HG03025 (cell line): ENCODE measurements around the gene HDAC9.

Experiments
- ATAC-seq: cut with Tn5 transposase; IDR thresholded peaks from one replicate; pipeline ENCODE4 v1.9.1; 2021; ENCODE audit warnings: mild to moderate bottlenecking, moderate library complexity; ENCODE audit not compliant: unreplicated experiment, low FRiP score

Gene HDAC9

DNA sequence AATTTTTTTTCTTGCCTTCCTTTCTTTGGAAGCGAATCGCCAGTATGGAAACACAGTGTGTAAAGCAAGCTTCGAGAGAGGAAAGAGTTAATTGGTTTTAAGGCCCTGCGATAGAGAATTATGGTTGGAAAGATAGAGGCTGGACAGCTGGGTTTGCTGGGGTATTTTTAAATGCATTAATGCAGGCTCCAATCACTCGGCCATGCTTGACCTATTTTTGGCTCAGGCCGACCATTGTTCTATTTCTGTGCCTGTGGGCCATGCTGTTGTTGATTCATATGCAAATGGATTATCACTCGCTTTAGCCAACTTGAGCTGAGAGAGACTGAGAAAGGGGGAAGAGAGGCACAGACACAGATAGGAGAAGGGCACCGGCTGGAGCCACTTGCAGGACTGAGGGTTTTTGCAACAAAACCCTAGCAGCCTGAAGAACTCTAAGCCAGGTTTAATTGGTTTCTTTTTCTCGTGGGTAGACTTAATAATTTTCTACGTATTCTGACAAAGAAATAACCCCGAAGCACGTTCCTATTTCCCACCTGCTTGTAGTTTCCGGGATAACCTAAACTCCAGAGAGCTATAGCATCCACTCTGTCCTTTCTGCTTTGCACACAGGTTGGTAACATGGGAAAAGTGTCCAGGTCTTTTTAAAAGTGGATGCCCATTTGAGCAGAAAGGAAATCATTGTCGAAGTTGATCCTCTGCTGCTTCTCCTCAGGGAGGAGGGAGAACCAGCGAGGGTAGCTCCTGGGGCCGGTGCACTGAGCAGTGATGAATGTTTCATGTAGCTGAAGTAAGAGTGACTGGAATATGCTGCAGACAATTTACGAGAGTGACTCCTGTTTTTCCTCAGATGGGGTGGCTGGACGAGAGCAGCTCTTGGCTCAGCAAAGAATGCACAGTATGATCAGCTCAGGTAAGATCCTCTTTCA is at the start of gene HDAC9:
HDAC9 (plus strand) TSS at position 338 of the 929 bp plus-strand sequence; CDS start at position 892, 554 bp downstream.
- ATAC-seq = peak; percentile 81

DNA sequence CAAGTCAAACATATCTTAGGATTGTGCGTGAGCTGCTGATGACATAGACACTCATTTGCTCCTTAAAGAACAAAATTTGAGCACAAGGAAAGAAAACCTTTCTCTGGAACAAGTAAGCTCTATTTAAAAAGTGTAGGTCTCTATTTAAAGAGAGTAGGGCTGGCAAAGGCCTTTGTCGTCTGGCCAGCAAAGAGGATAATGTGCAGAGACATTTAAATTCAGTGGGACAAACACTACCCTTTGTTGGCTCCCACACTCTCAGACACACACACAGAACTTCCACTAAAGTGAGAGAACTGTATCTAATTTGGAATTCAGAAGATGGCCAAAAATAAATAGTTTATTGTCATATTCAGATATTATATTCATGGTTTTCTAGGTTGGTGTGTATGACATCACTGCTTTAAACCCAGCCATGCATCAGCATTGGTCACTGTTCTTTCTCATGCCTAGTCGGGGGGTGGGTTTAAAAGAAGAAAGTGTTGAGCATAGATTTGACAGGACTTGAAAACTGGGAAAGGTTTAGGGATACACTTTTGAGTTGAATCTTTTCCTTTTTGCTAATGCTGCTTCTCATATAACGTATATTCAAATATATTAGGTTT is 49.5 kb upstream of the HDAC9 start:
- no peak for ATAC-seq

DNA sequence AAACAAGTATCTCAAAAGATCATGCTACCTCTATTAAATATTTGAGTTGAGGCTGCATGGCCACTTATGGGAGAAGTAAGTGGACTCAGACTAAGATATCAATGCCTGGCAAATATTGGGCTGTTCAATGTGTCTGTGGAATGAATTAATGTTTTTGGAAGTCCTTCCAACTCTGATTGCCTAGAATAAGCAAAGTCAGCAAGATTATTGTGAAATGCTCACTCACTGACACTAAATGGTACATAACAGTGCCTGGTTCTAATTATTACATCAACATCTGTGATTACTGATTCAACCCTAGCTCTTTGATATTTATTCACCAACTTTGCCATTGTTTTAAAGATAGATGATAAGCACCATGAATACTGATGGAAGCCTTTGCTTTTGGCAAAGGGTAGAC is 45.5 kb upstream of the HDAC9 start:
- no peak for ATAC-seq

DNA sequence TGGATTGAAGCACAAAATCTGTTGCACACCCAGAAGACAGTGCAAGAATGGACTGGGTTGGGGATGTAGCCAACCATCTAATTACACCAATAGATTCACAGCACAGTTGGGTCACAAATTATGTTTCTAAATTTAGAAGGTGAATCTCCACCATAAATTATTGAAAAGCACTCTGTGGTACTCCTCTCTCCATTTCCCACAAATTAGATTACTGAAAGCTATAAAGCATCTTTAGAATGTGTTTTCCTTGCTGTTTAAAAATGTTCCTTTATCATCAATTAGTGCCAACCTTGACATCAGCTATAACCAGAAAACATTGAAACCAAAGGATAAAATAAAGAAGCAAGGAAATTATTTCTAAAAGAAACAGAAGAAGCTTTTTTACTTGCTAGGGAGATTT is 39.9 kb upstream of the HDAC9 start:
- no peak for ATAC-seq

DNA sequence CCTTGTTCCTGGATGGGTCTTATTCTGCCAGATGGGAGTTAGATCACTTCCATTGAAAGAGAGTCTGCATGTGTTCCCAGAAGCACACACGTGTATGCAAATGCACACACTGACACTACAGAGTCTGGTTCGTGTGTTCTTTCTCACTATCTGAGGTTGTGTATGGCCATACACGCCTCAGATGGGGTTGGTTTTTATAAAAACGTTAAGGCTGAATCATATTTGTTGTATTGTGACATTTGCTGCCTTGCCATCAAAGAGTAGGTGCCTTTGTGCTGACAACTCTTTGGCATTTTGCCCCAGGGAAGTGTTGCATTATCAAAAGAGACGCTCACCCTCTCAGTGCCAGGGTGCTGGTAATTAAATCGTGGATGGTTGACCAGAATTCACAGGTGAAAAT is 37.7 kb upstream of the HDAC9 start:
- no peak for ATAC-seq

DNA sequence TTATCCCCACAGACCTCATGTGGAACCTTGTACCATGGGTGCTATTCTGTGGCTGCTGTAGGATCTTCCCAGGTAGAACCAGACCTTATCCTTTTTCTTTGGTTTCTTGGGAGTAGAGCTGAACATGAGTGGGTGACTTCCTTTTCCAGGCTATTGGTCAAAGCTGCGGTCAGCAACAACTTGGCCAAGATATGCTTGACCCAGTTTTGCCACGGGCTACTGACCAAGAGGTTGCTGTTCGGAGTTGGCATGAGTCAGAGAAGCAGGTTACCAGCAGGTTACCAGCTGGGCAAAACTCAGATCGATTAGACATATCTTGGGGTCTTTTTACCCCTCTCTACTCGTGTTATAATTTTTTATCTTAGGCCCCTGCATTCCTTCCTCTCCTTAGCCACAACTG is 36.7 kb upstream of the HDAC9 start:
- no peak for ATAC-seq

DNA sequence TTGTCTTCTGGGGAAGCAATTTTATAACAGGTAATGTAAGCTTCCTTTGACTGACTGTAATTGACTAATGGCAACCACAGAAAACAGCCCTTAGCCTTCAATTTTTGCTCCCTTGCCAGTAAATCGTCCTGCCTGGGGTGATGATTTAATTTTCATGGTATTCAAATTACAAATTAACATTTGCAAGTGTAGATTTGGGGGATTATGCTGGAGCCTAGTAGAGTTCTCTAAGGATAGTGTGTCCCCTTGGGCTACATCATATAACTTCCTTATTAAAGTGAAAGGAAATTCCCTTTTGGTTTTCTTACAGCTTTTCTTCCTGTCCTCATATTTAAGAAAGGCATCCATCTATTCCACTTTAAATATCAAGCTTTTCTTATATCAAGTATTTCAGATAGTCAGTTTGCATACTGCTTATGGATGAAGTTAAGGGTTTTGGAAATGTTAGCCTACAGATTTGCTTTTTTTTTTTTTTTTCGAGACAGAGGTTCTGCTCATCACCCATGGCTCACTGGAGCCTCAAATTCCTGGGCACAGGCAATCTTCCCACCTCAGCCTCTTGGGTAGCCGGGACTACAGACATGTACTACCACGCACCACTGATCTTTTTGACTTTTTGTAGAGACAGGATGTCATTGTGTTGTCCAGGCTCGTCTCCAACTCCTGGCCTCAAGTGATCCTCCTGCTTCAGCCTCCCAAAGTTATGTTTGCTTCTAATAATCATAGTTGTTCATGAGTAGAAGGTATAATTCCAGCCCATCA is 35.9 kb upstream of the HDAC9 start:
- no peak for ATAC-seq

DNA sequence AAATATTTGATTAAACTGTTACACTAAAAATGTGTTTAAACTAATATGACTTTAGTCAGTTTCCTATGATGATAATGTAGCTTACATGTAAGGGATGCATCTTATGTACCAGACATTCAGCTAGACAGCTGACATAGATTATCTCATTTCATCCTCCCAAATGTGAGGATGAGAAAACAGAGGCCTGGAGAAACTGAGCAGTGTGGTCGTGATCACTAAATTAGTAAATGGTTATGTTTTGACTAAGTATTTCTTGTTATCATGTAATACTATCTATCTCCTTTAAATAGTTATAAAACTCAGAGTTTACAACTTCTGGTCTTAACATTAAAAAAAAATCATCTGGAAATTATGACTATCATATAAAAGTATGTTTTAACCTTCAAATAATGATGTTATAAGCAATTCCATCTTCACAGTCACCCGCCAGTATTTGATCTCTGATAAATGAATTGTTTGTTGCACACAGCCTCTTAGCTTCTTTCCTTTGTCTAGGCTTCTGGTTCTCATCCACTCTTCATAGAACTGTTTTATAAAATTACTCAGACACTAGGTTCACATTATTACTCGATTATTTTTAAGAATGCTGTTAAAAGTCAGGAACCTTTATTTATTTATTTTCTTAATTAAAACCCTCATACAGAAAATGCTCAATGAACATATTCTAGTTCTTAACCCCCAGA is 33.6 kb upstream of the HDAC9 start:
- no peak for ATAC-seq

DNA sequence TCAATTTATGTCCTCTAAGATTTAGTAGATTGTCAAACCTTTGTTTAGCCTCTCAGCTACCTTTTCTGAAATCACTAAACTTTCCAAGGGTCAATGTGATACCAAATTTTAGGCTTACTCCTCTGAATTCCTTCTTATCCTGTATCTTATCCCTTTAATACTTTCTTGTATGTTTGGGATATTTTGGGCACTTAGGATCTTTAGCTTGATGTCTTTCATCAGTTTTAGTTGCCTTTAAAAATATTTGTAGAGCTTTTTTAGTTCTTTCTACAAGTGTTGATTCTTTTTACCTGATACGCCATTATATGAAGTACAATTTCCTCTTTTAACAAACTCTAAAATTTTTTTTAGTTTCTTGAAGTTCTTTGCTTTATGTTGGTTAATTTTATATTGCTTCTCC is 30.7 kb upstream of the HDAC9 start:
- ATAC-seq = no peak

DNA sequence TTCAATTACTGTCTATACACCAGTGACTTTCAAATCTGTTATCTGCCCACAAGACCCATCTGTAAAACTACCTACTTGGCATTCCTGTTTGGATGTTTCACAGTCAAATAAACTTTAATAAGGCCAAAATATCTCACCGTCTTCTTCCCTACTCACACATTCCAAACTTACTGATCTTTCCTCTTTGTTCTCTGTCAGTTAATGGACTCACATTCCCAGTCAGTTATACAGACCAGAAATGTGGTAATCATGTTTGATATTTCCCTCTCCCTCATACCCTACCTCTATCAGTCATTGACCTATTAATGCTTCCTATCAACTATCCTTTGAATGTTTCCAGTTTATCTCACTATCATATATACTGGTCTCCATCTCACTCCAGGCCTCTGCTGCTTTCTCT is 28.5 kb upstream of the HDAC9 start:
- ATAC-seq = no peak

DNA sequence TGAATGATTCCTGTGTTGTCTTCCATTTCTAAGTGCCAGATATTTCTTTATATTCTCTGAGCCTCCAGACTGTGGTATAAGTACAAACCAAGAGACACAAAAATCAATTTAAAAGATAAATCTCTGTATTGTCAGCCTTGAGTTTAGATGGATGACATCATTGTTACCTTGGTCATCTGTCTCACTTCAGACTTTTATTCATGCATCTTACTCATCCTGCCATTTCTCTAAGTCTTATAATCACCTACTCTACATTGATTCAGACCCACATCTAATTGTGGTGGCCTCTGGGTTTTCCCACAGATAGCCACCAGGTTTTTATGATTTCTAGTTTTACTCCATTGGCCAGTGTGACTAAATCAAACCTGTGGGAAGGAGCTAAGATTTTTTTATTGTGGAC is 26.8 kb upstream of the HDAC9 start:
- ATAC-seq = no peak

DNA sequence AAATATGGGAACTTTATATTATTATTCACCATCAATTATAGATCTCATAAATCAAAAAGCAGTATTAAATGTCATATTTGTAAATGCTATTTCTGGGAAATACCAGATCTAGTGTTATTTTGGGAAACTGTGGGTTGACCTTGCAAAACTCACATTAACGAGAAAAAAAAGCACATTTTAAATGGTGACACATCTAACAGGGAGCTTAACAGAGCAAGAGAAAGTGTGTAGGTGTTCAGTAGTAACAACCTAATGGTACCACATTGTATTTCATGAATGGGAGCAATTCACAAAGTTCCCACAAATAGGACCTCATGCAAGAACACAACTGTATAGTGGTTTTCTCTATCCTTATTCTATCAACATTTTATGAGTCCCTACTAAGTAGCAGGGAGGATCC is 26.2 kb upstream of the HDAC9 start:
- no peak for ATAC-seq

DNA sequence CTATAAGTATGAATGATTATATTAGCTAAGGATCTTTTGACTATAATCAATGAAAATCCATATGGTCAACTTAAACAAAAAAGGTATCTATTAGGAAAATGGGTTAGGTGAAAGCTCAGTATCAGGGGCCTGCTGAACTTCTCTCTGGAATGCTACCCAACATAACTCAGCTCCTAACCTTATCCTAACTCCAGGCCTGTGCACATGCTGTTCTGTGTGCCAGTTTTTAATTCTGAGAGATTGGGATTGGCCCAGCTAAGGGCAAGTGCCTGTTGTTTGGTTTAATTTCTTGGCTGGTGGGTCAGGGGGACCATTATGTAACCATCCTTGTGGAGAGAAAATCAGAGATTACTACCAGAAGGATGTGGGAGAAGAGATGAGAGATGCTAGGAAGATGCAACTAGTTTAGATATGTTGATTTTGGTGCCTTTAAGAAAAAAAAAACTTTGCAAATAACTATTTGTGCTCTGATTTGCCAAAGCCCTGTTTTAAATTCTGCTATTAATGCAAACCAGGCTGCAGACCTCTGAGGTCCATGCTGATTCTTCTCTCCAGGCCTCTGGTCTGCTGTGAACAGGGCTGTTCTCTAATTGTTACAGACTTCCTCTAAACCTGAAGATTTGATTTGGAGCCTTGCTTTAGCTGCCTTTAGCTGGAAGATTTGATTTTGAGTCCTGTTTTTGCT is 23.9 kb upstream of the HDAC9 start:
- ATAC-seq = no peak

DNA sequence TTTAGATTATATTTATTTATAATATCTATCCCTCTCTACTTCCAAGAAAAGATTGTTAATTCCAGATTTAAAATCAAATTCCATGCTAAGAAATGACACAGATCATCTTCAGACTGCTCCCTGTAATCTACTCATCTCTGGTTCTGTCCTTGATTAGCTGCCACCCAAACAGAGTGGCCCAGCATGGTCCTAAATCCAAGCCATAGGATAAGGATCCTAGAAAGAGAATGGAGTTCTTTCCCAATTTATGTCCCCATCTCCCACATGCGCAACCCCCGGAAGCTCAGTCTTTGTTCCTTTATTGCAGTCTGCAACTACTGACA is 23.4 kb upstream of the HDAC9 start:
- ATAC-seq = no peak

DNA sequence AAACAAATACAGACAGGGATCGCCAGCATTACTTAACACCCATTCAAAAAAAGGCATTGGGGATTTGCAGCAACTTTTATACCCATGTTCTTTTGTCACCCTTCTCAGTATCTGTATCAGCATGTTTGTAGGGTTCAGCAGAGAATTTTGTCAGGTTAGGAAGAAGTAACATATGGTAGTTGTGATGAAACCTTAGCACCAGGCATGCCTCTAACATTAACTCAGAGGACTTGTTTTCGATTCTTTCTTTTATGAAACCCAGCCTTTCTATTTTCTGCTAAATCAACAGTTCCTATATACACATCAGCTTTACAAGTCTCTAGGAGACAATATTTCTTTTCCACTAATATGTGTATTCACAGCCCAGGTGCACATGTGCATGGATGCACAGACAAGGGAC is 22.4 kb upstream of the HDAC9 start:
- no peak for ATAC-seq

DNA sequence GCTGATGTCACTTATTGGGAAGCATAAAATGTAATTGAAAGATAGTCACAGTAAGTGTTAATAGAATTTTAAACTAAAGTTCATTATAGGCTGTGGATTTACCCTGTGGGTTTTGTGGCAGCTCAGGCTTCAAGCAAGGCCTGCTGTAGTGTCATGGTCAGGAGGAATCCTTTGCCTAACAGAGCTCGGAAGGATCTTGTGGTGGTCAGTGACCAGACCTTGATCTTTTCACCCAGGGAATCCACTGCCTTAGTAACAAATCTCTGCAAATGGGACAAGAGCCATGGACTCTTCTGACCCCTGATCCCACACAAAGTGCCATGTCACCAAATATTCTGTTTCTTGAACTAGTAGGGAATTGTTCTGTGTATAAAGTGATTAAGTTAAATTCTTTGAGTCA is 20.6 kb upstream of the HDAC9 start:
- no peak for ATAC-seq

DNA sequence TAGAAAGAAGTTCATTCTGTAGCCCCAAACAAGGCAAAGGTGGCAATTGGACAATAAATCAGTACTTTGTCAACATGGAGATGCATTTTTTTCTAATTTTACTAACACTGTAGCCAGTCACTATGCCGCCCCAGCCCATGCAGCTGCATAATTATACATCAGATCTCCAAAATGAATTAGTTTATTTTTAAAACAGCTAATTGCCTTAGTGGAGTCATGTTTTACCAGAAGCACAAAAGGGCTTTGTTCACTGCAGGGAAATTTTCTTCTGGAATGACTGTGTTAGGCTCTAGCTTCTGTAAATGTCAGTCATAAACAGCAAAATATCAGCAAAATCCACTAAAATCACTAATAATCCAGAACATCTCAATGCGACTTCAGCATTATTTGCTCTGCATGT is 20.1 kb upstream of the HDAC9 start:
- no peak for ATAC-seq

DNA sequence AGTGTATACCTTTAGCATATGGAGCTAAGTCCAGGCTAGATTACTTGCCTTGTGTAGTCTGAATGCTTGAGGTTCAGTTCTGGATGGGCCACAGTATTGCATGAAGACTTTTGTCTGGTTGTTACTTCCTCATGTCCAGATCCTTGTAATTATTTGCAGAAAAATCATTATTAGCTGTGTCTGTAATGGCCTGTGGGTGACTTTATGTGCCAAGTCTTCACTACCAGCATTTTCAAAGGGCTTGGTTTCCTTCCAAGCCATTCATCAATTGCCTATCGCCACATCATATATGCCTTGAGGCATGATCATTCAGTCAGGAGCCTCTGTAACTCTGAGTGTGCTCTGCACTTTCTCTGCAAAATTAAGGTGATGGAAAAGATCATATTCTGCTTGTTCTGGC is 13.8 kb upstream of the HDAC9 start:
- ATAC-seq = no peak

DNA sequence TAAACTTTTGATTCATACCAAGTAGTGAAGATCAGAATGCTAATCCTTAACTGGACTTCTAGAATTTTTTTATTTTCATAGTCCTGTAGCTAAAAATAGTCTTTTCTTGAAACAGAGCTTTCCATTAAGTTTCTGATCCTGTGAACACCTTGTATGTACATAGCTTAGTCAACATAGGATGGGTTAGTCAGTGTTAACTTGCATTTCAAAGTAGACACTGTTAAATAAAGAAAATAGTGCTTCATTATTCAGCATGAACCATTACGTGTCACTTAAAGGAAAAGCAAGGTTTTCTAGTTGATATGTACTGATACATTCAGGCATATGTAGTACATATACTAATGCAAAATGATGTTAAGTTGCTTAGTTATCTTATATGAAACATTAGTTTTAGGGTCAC is 7.5 kb upstream of the HDAC9 start:
- ATAC-seq = no peak

DNA sequence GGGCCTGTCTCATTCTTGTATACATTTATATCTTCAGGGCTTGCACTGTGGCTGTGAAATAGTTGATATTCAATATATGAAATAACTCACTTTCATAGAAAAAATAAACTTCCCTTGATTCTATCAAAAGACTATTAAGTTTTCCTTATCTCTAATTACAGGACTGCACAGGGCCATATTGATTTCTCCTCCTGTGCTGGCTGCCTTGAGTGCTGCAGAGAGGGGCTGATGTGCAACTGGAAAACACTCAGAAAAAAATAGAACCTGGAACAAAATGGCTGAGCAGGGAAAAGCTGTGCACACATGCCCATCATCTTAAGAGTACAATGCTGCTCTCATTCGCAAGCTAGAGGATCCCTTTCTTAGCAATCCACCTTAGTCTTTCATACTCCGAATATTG is 5.9 kb upstream of the HDAC9 start:
- ATAC-seq = no peak
